A549 treated with Mapracorat at 1 μM for 4 hours (cell line): ENCODE measurements around the gene ATP6V1F. TPM values are rescaled to one million over a fixed set of nuclear protein-coding genes. Genes with fewer than 3 reads are reported as not detected.

Experiments used
- total RNA-seq: library from RNA; stranded (reverse); fragments of 200-300 nt; extraction: Qiagen RNA extraction; gene quantifications from 5 replicates; pipeline ENCODE4 v1.2.3, GENCODE V29; 2022

The ATP6V1F gene
- 237 to 276 TPM (median 253 TPM) in 5 replicates for total RNA-seq

DNA sequence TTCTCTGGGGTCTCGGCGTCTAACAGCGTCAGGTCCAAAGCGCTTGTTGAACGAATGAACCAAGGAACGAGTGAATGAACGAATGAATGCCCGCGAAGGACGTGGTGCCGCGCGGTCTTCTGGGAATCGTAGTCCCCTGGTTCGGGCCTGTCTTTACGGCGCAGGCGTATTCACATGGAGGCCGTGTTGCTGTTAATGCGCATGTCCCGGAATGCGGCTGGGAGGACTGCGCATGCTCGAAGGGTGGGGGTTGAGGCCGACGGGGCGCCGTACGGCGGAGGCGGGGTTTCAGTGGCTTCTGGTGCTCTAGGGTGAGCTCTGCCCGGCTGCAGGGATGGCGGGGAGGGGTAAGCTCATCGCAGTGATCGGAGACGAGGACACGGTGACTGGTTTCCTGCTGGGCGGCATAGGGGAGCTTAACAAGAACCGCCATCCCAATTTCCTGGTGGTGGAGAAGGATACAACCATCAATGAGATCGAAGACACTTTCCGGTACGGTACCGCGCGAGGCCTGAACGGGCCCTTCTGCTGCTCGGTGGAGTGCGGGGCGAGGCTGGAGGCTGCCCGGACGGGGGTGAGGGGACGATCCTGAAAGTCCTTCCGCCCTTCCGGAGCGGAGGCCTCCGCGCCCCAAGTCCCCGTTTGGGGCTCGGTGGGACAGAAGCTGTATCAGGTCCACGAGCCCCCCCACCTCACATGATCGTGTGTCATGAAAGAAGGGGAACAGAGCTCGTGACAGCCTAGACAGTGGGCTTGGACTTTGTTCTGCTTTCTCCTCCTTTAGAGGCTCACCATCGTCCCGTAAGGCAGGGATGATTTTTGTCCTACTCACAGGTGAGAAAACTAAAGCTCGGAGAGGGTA, at the start of gene ATP6V1F:
Gene ATP6V1F (plus strand): TSS at position 286 of the 862 bp plus-strand sequence. CDS start 49 bp downstream, at position 335.

DNA sequence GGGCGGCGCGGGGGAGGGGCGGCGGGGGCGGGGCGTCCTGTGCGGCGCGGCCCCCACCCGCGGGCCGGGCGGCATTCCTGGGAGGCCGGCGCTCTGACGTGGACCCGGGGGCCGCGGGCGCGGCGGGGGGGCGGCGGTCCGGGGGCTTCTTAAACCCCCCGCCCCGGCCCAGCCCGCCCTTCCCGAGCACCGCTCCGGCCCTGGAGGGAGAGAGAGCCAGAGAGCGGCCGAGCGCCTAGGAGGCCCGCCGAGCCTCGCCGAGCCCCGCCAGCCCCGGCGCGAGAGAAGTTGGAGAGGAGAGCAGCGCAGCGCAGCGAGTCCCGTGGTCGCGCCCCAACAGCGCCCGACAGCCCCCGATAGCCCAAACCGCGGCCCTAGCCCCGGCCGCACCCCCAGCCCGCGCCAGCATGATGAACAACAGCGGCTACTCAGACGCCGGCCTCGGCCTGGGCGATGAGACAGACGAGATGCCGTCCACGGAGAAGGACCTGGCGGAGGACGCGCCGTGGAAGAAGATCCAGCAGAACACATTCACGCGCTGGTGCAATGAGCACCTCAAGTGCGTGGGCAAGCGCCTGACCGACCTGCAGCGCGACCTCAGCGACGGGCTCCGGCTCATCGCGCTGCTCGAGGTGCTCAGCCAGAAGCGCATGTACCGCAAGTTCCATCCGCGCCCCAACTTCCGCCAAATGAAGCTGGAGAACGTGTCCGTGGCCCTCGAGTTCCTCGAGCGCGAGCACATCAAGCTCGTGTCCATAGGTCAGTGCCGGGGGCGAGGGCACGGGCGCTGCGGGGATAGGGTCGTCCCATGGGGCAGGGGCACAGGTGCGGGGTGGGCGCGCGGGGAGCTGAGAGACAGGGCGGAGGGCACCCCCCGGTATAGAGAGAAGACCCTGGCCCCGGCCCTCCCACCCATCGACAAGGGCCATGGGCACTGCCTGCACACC, 32.2 kb upstream of the ATP6V1F start, which contains the start of gene FLNC:
Gene FLNC (plus strand): TSS at position 176 of the 947 bp plus-strand sequence. CDS start 232 bp downstream, at position 408.

DNA sequence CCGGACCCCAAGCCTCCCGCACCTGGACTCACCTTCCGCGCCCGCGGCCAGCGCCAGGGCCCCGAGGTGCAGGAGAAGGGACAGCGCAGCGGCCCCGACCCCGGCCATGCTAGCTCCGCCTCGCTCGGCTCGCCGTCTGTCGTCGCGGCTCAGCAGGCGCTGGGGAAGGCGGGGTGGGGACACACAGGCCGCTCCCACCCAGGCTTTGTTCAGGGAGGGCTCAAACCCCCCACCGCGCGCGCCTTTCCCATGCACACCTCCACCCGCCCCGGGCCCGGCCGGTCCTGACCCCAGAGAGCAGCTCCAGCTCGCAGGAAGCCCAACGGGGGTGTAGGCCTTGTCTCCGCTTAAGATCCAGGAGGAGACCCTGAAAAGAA, 47.9 kb downstream of the ATP6V1F start, which contains the start of gene KCP:
Gene KCP (minus strand): TSS at position 141 of the 377 bp plus-strand sequence. CDS start 33 bp downstream, at position 108.

Other genes starting within 250 kb of the ATP6V1F start
- gene GARIN1A, start 190.6 kb upstream of the ATP6V1F start, total RNA-seq, result 0.26 to 1.1 TPM (median 0.34 TPM) in 5 replicates
- 123 to 185 TPM (median 155 TPM) in 5 replicates for gene CALU, start 123.5 kb upstream of the ATP6V1F start, total RNA-seq
- gene OPN1SW, start 87.1 kb upstream of the ATP6V1F start, total RNA-seq, result not detected in 5 replicates
- 1.4 to 2.2 TPM (median 2.0 TPM) in 5 replicates for gene CCDC136, start 70.9 kb upstream of the ATP6V1F start, total RNA-seq
- 3.6 to 5.7 TPM (median 3.8 TPM) in 5 replicates for gene FLNC, start 32.5 kb upstream of the ATP6V1F start, total RNA-seq
- gene KCP, start 47.9 kb downstream of the ATP6V1F start, total RNA-seq, result 0.05 to 0.30 TPM (median 0.15 TPM) in 5 replicates
- 13.4 to 16.7 TPM (median 14.9 TPM) in 5 replicates for gene IRF5, start 75.1 kb downstream of the ATP6V1F start, total RNA-seq
- 39.8 to 43.3 TPM (median 40.9 TPM) in 5 replicates for gene TNPO3, start 192.3 kb downstream of the ATP6V1F start, total RNA-seq